K562 (cell line): ENCODE results near the gene FBXL13. TPM values are rescaled to one million over a fixed set of nuclear protein-coding genes. Genes with fewer than 3 reads are reported as not detected.
A peak's percentile ranks its signal among the peaks of the same experiment; 100 is the strongest.

Source experiments
- BDP1 ChIP-seq: IDR thresholded peaks from 3 replicates; pipeline ENCODE4 v1.6.1; 2011; ENCODE audit not compliant: insufficient read length, insufficient read depth
- BRD9 ChIP-seq: fragments of 450-650 bp; IDR thresholded peaks from 2 replicates; pipeline ENCODE4 v1.6.1; 2018; ENCODE audit warnings: low read depth; ENCODE audit not compliant: partially characterized antibody
- CC2D1A ChIP-seq: fragments of 450-650 bp; IDR thresholded peaks from 2 replicates; pipeline ENCODE4 v1.6.1; 2017; ENCODE audit warnings: mild to moderate bottlenecking
- CCNT2 ChIP-seq: IDR thresholded peaks from 2 replicates; pipeline ENCODE4 v1.6.1; 2011; ENCODE audit warnings: borderline replicate concordance, low read depth, mild to moderate bottlenecking, moderate library complexity, mixed read lengths, low read length; ENCODE audit not compliant: insufficient read length; ENCODE audit errors: extremely low read depth
- CUX1 ChIP-seq: fragments of 200-800 bp; sonication (Bioruptor generic); IDR thresholded peaks from 2 replicates; pipeline ENCODE4 v1.6.1; 2016; ENCODE audit warnings: missing genetic modification characterization, missing compliant biosample characterization
- E4F1 ChIP-seq: fragments of 250-450 bp; sonication (Bioruptor Pico); IDR thresholded peaks from 2 replicates; pipeline ENCODE4 v1.5.0; 2021; ENCODE audit warnings: mild to moderate bottlenecking, borderline replicate concordance
- FOXK1 ChIP-seq: sonication (generic); formaldehyde crosslinking; IDR thresholded peaks from 2 replicates; pipeline ENCODE4 v1.8.0; 2022; ENCODE audit warnings: missing genetic modification reagents, mild to moderate bottlenecking, borderline replicate concordance
- GABPA ChIP-seq: fragments of 200-800 bp; sonication (Bioruptor generic); conservative IDR thresholded peaks from 2 replicates; pipeline ENCODE4 v1.6.1; 2016; ENCODE audit warnings: low read depth, missing genetic modification characterization, missing compliant biosample characterization
- HMGN3 ChIP-seq: IDR thresholded peaks from 2 replicates; pipeline ENCODE4 v1.6.1; 2011; ENCODE audit warnings: borderline replicate concordance, low read depth, mild to moderate bottlenecking, mixed read lengths, low read length; ENCODE audit not compliant: insufficient read length; ENCODE audit errors: extremely low read depth
- PML ChIP-seq: IDR thresholded peaks from 2 replicates; pipeline ENCODE4 v1.6.1; 2012; ENCODE audit warnings: low read length, inconsistent platforms
- PTRF ChIP-seq: fragments of 450-650 bp; IDR thresholded peaks from 2 replicates; pipeline ENCODE4 v1.6.1; 2016; ENCODE audit warnings: mild to moderate bottlenecking, missing genetic modification characterization, missing compliant biosample characterization
- RAD51 ChIP-seq: fragments of 450-650 bp; IDR thresholded peaks from 2 replicates; pipeline ENCODE4 v1.7.1; 2016; ENCODE audit warnings: low read depth, mild to moderate bottlenecking, borderline replicate concordance
- SRF ChIP-seq, 2 experiments: fragments of 250-450, 450-650 bp in 1 of 2; sonication (Bioruptor Pico) in 1 of 2; sonication (generic) in 1 of 2; formaldehyde crosslinking; IDR thresholded peaks; 2 replicates each; pipeline versions ENCODE4 v1.5.0 to v1.5.1; 2020 to 2022; ENCODE audit warnings: mild to moderate bottlenecking in 1 of 2, missing genetic modification reagents in 1 of 2
- TBP ChIP-seq: optimal IDR thresholded peaks from 2 replicates; pipeline ENCODE3; 2011; ENCODE audit warnings: low read depth, low read length, improper control_type of control experiment
- ZBTB9 ChIP-seq: fragments of 450-650 bp; formaldehyde crosslinking; IDR thresholded peaks from 2 replicates; pipeline ENCODE4 v1.4.0; 2020; ENCODE audit warnings: mild to moderate bottlenecking, moderate library complexity
- ZC3H4 ChIP-seq: sonication (generic); formaldehyde crosslinking; IDR thresholded peaks from 2 replicates; pipeline ENCODE4 v1.9.0; 2021; ENCODE audit warnings: missing genetic modification reagents, borderline replicate concordance
- polyA plus RNA-seq, 8 experiments: library from polyadenylated mRNA; depleted of rRNA in 4 of 8; stranded (reverse) in 5 of 8; unstranded in 3 of 8; fragments of >200 nt; fragmentation: Nextera tagmentation in 2 of 8; fragmentation: Illumina TruSeq in 1 of 8; extraction: Ambion mirVana in 2 of 8; extraction: Trizol in 1 of 8; gene quantifications; 2 replicates each; pipeline versions ENCODE4 v1.2.1 to v1.2.3, GENCODE V29; 2011 to 2014; ENCODE audit warnings: inconsistent platforms in 1 of 8, missing spikeins in 1 of 8
- total RNA-seq, 7 experiments: library from RNA; depleted of rRNA in 6 of 7; stranded (reverse); fragments of >200 nt in 6 of 7; fragmentation: Illumina TruSeq in 2 of 7; extraction: Trizol in 2 of 7; gene quantifications; 2 replicates each; pipeline versions ENCODE4 v1.2.1 to v1.2.3, GENCODE V29; 2011 to 2021; ENCODE audit warnings: low replicate concordance in 1 of 7
- TF ChIP-seq, protein P1 (sequence below): fragments of 200-800 bp; sonication (Bioruptor generic); IDR thresholded peaks from 2 replicates; pipeline ENCODE4 v1.6.1; 2017; ENCODE audit warnings: missing genetic modification characterization, missing compliant biosample characterization

FBXL13 gene
- total and polyA plus RNA-seq, 9 of the 15 experiments (the other 6 are each of a cell fraction or from before 2014, with no cell fraction given), result 16.3 to 55.0 (median 25.4) TPM

DNA sequence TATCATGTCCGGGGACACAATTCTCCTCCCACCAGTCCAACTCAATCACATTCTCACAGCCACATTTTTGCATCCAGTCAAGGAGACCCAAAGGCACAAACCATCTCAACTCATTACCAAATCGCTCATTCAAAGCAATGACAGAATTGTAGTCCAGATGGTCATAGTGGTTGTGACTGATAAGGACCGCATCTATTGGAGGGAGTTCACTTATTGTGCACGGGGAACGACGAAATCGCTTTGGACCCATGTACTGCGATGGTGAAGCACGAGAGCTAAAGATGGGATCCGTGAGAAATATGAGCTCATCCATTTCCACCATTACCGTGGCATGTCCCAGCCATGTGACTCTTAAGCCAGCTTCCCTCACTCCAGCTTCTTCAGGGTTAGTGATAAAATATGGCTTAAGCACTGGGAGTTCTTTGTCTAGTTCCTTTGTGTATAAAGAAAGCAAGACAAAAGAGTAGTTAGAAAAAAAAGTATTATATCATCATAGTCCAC lies 45.2 kb upstream of the FBXL13 start (continued):
- 0 out of 2 replicates have a peak, but pooled peaks have one; percentile 82 for TF ChIP-seq FOXK1
- peak; percentile 94; the same call in 1 of the 2 replicates for TF ChIP-seq CC2D1A
- no peak for TF ChIP-seq E4F1 (CRISPR knock-in tag)
- TF ChIP-seq PTRF (tag), result no peak
- TF ChIP-seq, protein P1, sequence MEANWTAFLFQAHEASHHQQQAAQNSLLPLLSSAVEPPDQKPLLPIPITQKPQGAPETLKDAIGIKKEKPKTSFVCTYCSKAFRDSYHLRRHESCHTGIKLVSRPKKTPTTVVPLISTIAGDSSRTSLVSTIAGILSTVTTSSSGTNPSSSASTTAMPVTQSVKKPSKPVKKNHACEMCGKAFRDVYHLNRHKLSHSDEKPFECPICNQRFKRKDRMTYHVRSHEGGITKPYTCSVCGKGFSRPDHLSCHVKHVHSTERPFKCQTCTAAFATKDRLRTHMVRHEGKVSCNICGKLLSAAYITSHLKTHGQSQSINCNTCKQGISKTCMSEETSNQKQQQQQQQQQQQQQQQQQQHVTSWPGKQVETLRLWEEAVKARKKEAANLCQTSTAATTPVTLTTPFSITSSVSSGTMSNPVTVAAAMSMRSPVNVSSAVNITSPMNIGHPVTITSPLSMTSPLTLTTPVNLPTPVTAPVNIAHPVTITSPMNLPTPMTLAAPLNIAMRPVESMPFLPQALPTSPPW (CRISPR knock-in tag), result peak; percentile 61
- peak; percentile 98 for TF ChIP-seq CCNT2
- no peak for TF ChIP-seq ZC3H4
- peak; percentile 79 for TF ChIP-seq HMGN3
- TF ChIP-seq GABPA (tag), result 0 out of 2 replicates have a peak, but pooled peaks have one; percentile 19
- TF ChIP-seq ZBTB9 (CRISPR knock-in tag), result peak; percentile 40
- TF ChIP-seq BRD9, result peak; percentile 70
- TF ChIP-seq PML, result peak; percentile 97
- TF ChIP-seq RAD51, result peak; percentile 79
- TF ChIP-seq CUX1 (CRISPR knock-in tag), result peak; percentile 82
- TF ChIP-seq SRF (CRISPR knock-in tag; IDR thresholded peaks at IDR 0.05), result no peak; a peak in 2 of 4 replicates
- no peak for TF ChIP-seq BDP1
- peak; percentile 54 for TF ChIP-seq TBP
